WTC11 (cell line): ENCODE results near the gene HBG1. TPM values are rescaled to one million over a fixed set of nuclear protein-coding genes. Genes with fewer than 3 reads are reported as not detected.

Source experiments
- ATAC-seq: fragments of 200-7000 bp; cut with Tn5 transposase; 2 replicates; pipeline ENCODE4 v1.10.0; 2021; ENCODE audit warnings: mild to moderate bottlenecking, moderate library complexity
- CTCF ChIA-PET: fragments of 300-600 bp; sonication (Branson Sonifier 250); formaldehyde crosslinking; loops from one replicate; lab custom pipeline; 2021; ENCODE audit warnings: antibody characterized with exemption; lab: Charles Lee
- POLR2A ChIA-PET: fragments of 350-600 bp; sonication (Branson Sonifier 250); formaldehyde crosslinking; loops from one replicate; lab custom pipeline; 2021; ENCODE audit warnings: antibody characterized with exemption; lab: Charles Lee
- DNase-seq: peaks from one replicate; pipeline ENCODE4 v3.0.0; 2021; ENCODE audit warnings: low spot score
- H3K27ac Mint-ChIP-seq: 2 replicates; pipeline ENCODE4 v1.8.0; 2021; ENCODE audit warnings: mixed read lengths
- H3K27me3 Mint-ChIP-seq: 2 replicates; pipeline ENCODE4 v1.8.0; 2021; ENCODE audit warnings: low read depth, mild to moderate bottlenecking, moderate library complexity, mixed read lengths
- H3K36me3 Mint-ChIP-seq: 2 replicates; pipeline ENCODE4 v1.8.0; 2021; ENCODE audit warnings: mixed read lengths
- H3K4me1 Mint-ChIP-seq: 2 replicates; pipeline ENCODE4 v1.8.0; 2022; ENCODE audit warnings: mixed read lengths
- H3K4me3 Mint-ChIP-seq: 2 replicates; pipeline ENCODE4 v1.8.0; 2021; ENCODE audit warnings: mild to moderate bottlenecking, moderate library complexity, mixed read lengths
- H3K9me3 Mint-ChIP-seq: 2 replicates; pipeline ENCODE4 v1.8.0; 2021; ENCODE audit warnings: mixed read lengths
- CREB1 ChIP-seq: sonication (generic); formaldehyde crosslinking; IDR thresholded peaks from 2 replicates; pipeline ENCODE4 v1.8.0; 2023; ENCODE audit warnings: mild to moderate bottlenecking, missing genetic modification reagents
- CREM ChIP-seq: sonication (generic); formaldehyde crosslinking; IDR thresholded peaks from 2 replicates; pipeline ENCODE4 v1.8.1; 2022; ENCODE audit warnings: mild to moderate bottlenecking, missing genetic modification reagents, moderate library complexity
- JAZF1 ChIP-seq: fragments of 250-450 bp; sonication (Bioruptor Pico); IDR thresholded peaks from 2 replicates; pipeline ENCODE4 v1.9.0; 2021; ENCODE audit warnings: moderate library complexity, mild to moderate bottlenecking, inconsistent platforms
- KAT7 ChIP-seq: sonication (generic); formaldehyde crosslinking; IDR thresholded peaks from 2 replicates; pipeline ENCODE4 v1.8.1; 2023; ENCODE audit warnings: missing genetic modification reagents, mild to moderate bottlenecking, borderline replicate concordance
- NR1H2 ChIP-seq: sonication (generic); formaldehyde crosslinking; IDR thresholded peaks from 2 replicates; pipeline ENCODE4 v1.9.0; 2021; ENCODE audit warnings: mild to moderate bottlenecking, moderate library complexity, missing genetic modification reagents
- NR3C1 ChIP-seq: sonication (generic); formaldehyde crosslinking; conservative IDR thresholded peaks from 2 replicates; pipeline ENCODE4 v1.8.1; 2023; ENCODE audit warnings: low read depth, mild to moderate bottlenecking, missing genetic modification reagents
- OVOL2 ChIP-seq: fragments of 250-450 bp; sonication (Bioruptor Pico); IDR thresholded peaks from 2 replicates; pipeline ENCODE4 v1.9.0; 2021; ENCODE audit warnings: mild to moderate bottlenecking, borderline replicate concordance
- PRRX2 ChIP-seq: fragments of 250-450 bp; sonication (Bioruptor Pico); IDR thresholded peaks from 2 replicates; pipeline ENCODE4 v1.8.0; 2021; ENCODE audit warnings: mild to moderate bottlenecking
- RORB ChIP-seq: fragments of 250-450 bp; sonication (Bioruptor Pico); IDR thresholded peaks from 2 replicates; pipeline ENCODE4 v1.9.0; 2021; ENCODE audit warnings: mild to moderate bottlenecking
- ZNF263 ChIP-seq: sonication (generic); formaldehyde crosslinking; IDR thresholded peaks from 2 replicates; pipeline ENCODE4 v1.8.1; 2022; ENCODE audit warnings: low read depth, mild to moderate bottlenecking, moderate library complexity, missing genetic modification reagents
- total RNA-seq: library from RNA; stranded (reverse); gene quantifications from 3 replicates; pipeline ENCODE4 v1.2.3, GENCODE V29; 2021
- TF ChIP-seq, protein P1 (sequence below): sonication (generic); formaldehyde crosslinking; IDR thresholded peaks from 2 replicates; pipeline ENCODE4 v1.8.1; 2023; ENCODE audit warnings: mild to moderate bottlenecking, missing genetic modification reagents, borderline replicate concordance
- TF ChIP-seq, protein P2 (sequence below): sonication (generic); formaldehyde crosslinking; IDR thresholded peaks from 2 replicates; pipeline ENCODE4 v1.8.0; 2022; ENCODE audit warnings: missing genetic modification reagents
- TF ChIP-seq, protein P3 (sequence below): sonication (generic); formaldehyde crosslinking; IDR thresholded peaks from 2 replicates; pipeline ENCODE4 v1.8.1; 2022; ENCODE audit warnings: low read depth, mild to moderate bottlenecking, moderate library complexity, missing genetic modification reagents, borderline replicate concordance
- TF ChIP-seq, protein P4 (sequence below): sonication (generic); formaldehyde crosslinking; IDR thresholded peaks from 2 replicates; pipeline ENCODE4 v1.8.0; 2022; ENCODE audit warnings: mild to moderate bottlenecking, missing genetic modification reagents
- TF ChIP-seq, protein P5 (sequence below): sonication (generic); formaldehyde crosslinking; conservative IDR thresholded peaks from 2 replicates; pipeline ENCODE4 v1.8.1; 2023; ENCODE audit warnings: mild to moderate bottlenecking, low read depth, missing genetic modification reagents, moderate library complexity
- TF ChIP-seq, protein P6 (sequence below): sonication (generic); formaldehyde crosslinking; IDR thresholded peaks from 2 replicates; pipeline ENCODE4 v1.8.1; 2022; ENCODE audit warnings: mild to moderate bottlenecking, moderate library complexity, missing genetic modification reagents
- TF ChIP-seq, protein P7 (sequence below): sonication (generic); formaldehyde crosslinking; IDR thresholded peaks from 2 replicates; pipeline ENCODE4 v1.8.0; 2022; ENCODE audit warnings: mild to moderate bottlenecking, missing genetic modification reagents
- TF ChIP-seq, protein P8 (sequence below): fragments of 250-450 bp; sonication (Bioruptor Pico); IDR thresholded peaks from 2 replicates; pipeline ENCODE4 v1.9.0; 2021; ENCODE audit warnings: moderate library complexity, mild to moderate bottlenecking, inconsistent platforms, borderline replicate concordance
- TF ChIP-seq, protein P9 (sequence below): sonication (generic); formaldehyde crosslinking; IDR thresholded peaks from 2 replicates; pipeline ENCODE4 v1.8.1; 2023; ENCODE audit warnings: mild to moderate bottlenecking, moderate library complexity, missing genetic modification reagents

HBG1 gene
- total RNA-seq, 1 experiment from 2014 or later = 3.4 TPM

DNA sequence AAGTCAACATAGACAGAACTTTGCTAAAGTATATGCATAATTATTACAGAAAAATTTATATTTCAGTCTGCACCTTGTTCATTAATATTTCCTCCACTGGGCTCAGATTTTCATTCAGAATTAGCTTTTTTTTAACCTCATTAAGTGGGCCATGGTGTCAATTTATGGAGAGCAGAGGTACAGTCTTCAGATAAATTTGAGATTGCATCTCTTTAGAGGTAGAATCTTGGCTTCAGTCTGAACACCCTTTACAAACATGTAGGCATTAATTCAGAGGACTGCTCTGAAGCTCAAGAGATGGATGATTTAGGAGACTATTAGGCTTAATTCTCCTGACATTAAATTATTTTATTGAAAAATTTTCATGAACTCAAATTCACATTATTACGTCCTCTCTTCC is 19.4 kb downstream of the HBG1 start (continued):
- TF ChIP-seq, protein P1, sequence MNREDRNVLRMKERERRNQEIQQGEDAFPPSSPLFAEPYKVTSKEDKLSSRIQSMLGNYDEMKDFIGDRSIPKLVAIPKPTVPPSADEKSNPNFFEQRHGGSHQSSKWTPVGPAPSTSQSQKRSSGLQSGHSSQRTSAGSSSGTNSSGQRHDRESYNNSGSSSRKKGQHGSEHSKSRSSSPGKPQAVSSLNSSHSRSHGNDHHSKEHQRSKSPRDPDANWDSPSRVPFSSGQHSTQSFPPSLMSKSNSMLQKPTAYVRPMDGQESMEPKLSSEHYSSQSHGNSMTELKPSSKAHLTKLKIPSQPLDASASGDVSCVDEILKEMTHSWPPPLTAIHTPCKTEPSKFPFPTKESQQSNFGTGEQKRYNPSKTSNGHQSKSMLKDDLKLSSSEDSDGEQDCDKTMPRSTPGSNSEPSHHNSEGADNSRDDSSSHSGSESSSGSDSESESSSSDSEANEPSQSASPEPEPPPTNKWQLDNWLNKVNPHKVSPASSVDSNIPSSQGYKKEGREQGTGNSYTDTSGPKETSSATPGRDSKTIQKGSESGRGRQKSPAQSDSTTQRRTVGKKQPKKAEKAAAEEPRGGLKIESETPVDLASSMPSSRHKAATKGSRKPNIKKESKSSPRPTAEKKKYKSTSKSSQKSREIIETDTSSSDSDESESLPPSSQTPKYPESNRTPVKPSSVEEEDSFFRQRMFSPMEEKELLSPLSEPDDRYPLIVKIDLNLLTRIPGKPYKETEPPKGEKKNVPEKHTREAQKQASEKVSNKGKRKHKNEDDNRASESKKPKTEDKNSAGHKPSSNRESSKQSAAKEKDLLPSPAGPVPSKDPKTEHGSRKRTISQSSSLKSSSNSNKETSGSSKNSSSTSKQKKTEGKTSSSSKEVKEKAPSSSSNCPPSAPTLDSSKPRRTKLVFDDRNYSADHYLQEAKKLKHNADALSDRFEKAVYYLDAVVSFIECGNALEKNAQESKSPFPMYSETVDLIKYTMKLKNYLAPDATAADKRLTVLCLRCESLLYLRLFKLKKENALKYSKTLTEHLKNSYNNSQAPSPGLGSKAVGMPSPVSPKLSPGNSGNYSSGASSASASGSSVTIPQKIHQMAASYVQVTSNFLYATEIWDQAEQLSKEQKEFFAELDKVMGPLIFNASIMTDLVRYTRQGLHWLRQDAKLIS (CRISPR knock-in tag) = no peak
- TF ChIP-seq KAT7 (CRISPR knock-in tag) = no peak
- TF ChIP-seq, protein P2, sequence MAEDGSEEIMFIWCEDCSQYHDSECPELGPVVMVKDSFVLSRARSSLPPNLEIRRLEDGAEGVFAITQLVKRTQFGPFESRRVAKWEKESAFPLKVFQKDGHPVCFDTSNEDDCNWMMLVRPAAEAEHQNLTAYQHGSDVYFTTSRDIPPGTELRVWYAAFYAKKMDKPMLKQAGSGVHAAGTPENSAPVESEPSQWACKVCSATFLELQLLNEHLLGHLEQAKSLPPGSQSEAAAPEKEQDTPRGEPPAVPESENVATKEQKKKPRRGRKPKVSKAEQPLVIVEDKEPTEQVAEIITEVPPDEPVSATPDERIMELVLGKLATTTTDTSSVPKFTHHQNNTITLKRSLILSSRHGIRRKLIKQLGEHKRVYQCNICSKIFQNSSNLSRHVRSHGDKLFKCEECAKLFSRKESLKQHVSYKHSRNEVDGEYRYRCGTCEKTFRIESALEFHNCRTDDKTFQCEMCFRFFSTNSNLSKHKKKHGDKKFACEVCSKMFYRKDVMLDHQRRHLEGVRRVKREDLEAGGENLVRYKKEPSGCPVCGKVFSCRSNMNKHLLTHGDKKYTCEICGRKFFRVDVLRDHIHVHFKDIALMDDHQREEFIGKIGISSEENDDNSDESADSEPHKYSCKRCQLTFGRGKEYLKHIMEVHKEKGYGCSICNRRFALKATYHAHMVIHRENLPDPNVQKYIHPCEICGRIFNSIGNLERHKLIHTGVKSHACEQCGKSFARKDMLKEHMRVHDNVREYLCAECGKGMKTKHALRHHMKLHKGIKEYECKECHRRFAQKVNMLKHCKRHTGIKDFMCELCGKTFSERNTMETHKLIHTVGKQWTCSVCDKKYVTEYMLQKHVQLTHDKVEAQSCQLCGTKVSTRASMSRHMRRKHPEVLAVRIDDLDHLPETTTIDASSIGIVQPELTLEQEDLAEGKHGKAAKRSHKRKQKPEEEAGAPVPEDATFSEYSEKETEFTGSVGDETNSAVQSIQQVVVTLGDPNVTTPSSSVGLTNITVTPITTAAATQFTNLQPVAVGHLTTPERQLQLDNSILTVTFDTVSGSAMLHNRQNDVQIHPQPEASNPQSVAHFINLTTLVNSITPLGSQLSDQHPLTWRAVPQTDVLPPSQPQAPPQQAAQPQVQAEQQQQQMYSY (CRISPR knock-in tag) = no peak
- TF ChIP-seq PRRX2 (CRISPR knock-in tag) = no peak
- TF ChIP-seq, protein P3, sequence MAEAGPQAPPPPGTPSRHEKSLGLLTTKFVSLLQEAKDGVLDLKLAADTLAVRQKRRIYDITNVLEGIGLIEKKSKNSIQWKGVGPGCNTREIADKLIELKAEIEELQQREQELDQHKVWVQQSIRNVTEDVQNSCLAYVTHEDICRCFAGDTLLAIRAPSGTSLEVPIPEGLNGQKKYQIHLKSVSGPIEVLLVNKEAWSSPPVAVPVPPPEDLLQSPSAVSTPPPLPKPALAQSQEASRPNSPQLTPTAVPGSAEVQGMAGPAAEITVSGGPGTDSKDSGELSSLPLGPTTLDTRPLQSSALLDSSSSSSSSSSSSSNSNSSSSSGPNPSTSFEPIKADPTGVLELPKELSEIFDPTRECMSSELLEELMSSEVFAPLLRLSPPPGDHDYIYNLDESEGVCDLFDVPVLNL (CRISPR knock-in tag) = no peak
- TF ChIP-seq, protein P4, sequence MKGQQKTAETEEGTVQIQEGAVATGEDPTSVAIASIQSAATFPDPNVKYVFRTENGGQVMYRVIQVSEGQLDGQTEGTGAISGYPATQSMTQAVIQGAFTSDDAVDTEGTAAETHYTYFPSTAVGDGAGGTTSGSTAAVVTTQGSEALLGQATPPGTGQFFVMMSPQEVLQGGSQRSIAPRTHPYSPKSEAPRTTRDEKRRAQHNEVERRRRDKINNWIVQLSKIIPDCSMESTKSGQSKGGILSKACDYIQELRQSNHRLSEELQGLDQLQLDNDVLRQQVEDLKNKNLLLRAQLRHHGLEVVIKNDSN (CRISPR knock-in tag) = no peak
- no peak for TF ChIP-seq OVOL2 (CRISPR knock-in tag)
- no peak for TF ChIP-seq CREB1 (CRISPR knock-in tag)

DNA sequence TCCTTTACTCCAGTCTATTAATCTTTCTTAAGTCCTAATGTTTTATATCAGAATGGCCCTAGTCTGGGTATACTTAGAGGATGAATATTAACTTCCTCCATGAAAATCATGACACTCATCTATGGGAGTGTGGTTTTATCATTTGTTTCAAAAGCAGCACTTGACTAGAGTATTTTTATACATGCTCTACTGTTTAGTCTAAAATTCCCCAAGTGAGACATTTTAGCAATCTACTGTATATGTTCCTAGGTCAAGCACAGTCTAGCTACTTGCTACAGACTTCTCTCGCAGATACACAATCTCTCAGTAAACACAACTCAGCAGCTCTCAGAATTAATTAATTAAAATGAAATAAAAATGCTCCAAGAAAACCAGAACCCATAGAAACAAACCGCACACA is 19.9 kb downstream of the HBG1 start:
- ATAC-seq = no peak
- TF ChIP-seq NR3C1 (CRISPR knock-in tag) (no peak), RORB (CRISPR knock-in tag) (no peak), NR1H2 (CRISPR knock-in tag) (no peak), CREM (CRISPR knock-in tag) (no peak), ZNF263 (no peak), JAZF1 (CRISPR knock-in tag) (no peak)
- TF ChIP-seq, protein P5, sequence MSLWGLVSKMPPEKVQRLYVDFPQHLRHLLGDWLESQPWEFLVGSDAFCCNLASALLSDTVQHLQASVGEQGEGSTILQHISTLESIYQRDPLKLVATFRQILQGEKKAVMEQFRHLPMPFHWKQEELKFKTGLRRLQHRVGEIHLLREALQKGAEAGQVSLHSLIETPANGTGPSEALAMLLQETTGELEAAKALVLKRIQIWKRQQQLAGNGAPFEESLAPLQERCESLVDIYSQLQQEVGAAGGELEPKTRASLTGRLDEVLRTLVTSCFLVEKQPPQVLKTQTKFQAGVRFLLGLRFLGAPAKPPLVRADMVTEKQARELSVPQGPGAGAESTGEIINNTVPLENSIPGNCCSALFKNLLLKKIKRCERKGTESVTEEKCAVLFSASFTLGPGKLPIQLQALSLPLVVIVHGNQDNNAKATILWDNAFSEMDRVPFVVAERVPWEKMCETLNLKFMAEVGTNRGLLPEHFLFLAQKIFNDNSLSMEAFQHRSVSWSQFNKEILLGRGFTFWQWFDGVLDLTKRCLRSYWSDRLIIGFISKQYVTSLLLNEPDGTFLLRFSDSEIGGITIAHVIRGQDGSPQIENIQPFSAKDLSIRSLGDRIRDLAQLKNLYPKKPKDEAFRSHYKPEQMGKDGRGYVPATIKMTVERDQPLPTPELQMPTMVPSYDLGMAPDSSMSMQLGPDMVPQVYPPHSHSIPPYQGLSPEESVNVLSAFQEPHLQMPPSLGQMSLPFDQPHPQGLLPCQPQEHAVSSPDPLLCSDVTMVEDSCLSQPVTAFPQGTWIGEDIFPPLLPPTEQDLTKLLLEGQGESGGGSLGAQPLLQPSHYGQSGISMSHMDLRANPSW (CRISPR knock-in tag) = no peak
- TF ChIP-seq, protein P6, sequence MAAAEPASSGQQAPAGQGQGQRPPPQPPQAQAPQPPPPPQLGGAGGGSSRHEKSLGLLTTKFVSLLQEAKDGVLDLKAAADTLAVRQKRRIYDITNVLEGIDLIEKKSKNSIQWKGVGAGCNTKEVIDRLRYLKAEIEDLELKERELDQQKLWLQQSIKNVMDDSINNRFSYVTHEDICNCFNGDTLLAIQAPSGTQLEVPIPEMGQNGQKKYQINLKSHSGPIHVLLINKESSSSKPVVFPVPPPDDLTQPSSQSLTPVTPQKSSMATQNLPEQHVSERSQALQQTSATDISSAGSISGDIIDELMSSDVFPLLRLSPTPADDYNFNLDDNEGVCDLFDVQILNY (CRISPR knock-in tag) = no peak
- TF ChIP-seq, protein P7, sequence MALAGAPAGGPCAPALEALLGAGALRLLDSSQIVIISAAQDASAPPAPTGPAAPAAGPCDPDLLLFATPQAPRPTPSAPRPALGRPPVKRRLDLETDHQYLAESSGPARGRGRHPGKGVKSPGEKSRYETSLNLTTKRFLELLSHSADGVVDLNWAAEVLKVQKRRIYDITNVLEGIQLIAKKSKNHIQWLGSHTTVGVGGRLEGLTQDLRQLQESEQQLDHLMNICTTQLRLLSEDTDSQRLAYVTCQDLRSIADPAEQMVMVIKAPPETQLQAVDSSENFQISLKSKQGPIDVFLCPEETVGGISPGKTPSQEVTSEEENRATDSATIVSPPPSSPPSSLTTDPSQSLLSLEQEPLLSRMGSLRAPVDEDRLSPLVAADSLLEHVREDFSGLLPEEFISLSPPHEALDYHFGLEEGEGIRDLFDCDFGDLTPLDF = no peak
- TF ChIP-seq, protein P8, sequence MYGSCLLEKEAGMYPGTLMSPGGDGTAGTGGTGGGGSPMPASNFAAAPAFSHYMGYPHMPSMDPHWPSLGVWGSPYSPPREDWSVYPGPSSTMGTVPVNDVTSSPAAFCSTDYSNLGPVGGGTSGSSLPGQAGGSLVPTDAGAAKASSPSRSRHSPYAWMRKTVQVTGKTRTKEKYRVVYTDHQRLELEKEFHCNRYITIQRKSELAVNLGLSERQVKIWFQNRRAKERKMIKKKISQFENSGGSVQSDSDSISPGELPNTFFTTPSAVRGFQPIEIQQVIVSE (CRISPR knock-in tag) = no peak
- TF ChIP-seq, protein P9, sequence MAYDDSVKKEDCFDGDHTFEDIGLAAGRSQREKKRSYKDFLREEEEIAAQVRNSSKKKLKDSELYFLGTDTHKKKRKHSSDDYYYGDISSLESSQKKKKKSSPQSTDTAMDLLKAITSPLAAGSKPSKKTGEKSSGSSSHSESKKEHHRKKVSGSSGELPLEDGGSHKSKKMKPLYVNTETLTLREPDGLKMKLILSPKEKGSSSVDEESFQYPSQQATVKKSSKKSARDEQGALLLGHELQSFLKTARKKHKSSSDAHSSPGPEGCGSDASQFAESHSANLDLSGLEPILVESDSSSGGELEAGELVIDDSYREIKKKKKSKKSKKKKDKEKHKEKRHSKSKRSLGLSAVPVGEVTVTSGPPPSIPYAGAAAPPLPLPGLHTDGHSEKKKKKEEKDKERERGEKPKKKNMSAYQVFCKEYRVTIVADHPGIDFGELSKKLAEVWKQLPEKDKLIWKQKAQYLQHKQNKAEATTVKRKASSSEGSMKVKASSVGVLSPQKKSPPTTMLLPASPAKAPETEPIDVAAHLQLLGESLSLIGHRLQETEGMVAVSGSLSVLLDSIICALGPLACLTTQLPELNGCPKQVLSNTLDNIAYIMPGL = no peak
- H3K27me3 Mint-ChIP-seq = no peaks in the 10 kb centered on the region
- H3K27ac Mint-ChIP-seq = no peak overlapping the region
- no peaks in the 10 kb centered on the region for H3K36me3 Mint-ChIP-seq
- no peak overlapping the region for H3K4me3 Mint-ChIP-seq
- H3K9me3 Mint-ChIP-seq = no peaks in the 10 kb centered on the region
- DNase-seq = no peak
- no peaks in the 10 kb centered on the region for H3K4me1 Mint-ChIP-seq
- ChIA-PET CTCF (no interaction called here), POLR2A (no interaction called here)
